Measurements from ENCODE around the gene GATB.

GRCh38 chr4:151760002-151760401 lies 805 bp downstream of the GATB start:
- TF ChIP-seq, protein P1, sequence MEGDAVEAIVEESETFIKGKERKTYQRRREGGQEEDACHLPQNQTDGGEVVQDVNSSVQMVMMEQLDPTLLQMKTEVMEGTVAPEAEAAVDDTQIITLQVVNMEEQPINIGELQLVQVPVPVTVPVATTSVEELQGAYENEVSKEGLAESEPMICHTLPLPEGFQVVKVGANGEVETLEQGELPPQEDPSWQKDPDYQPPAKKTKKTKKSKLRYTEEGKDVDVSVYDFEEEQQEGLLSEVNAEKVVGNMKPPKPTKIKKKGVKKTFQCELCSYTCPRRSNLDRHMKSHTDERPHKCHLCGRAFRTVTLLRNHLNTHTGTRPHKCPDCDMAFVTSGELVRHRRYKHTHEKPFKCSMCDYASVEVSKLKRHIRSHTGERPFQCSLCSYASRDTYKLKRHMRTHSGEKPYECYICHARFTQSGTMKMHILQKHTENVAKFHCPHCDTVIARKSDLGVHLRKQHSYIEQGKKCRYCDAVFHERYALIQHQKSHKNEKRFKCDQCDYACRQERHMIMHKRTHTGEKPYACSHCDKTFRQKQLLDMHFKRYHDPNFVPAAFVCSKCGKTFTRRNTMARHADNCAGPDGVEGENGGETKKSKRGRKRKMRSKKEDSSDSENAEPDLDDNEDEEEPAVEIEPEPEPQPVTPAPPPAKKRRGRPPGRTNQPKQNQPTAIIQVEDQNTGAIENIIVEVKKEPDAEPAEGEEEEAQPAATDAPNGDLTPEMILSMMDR (conservative IDR thresholded peaks at IDR 0.05; ENCODE audit: low read depth, low read length): no peak
- TF ChIP-seq EZH2 (IDR thresholded peaks at IDR 0.05; ENCODE audit: low read length, unreplicated experiment) (no peak), EZH2phosphoT487 (IDR thresholded peaks at IDR 0.05; ENCODE audit: borderline replicate concordance, low read length) (no peak)
